Putamen (tissue), 1 donor: ENCODE measurements around the gene KCNT2.

Experiments
- DNase-seq: peaks from one replicate; pipeline ENCODE4 v3.0.0-alpha.2; 2016; ENCODE audit warnings: low spot score

The KCNT2 gene

GRCh38 chr1:196399713-196400112 lies 208.5 kb downstream of the KCNT2 start:
- no peak for DNase-seq

- no peak for DNase-seq
Observed at GRCh38 chr1:196393742-196394141, 214.5 kb downstream of the KCNT2 start.

GRCh38 chr1:196393282-196393681 lies 215.0 kb downstream of the KCNT2 start:
- DNase-seq, result no peak

- no peak for DNase-seq
Observed at GRCh38 chr1:196387766-196388165, 220.5 kb downstream of the KCNT2 start.

GRCh38 chr1:196385109-196385508 lies 223.1 kb downstream of the KCNT2 start:
- DNase-seq, result no peak

- no peak for DNase-seq
Observed at GRCh38 chr1:196382383-196382782, 225.9 kb downstream of the KCNT2 start.

- no peak for DNase-seq
Observed at GRCh38 chr1:196381544-196381943, 226.7 kb downstream of the KCNT2 start.

- DNase-seq, result no peak
Observed at GRCh38 chr1:196380316-196380715, 227.9 kb downstream of the KCNT2 start.

- no peak for DNase-seq
Observed at GRCh38 chr1:196377811-196378210, 230.4 kb downstream of the KCNT2 start.

- no peak for DNase-seq
Observed at GRCh38 chr1:196376630-196377328, 231.5 kb downstream of the KCNT2 start.

- no peak for DNase-seq
Observed at GRCh38 chr1:196373798-196374197, 234.4 kb downstream of the KCNT2 start.

GRCh38 chr1:196372896-196373536 lies 235.2 kb downstream of the KCNT2 start:
- DNase-seq, result no peak

GRCh38 chr1:196367838-196368237 lies 240.4 kb downstream of the KCNT2 start:
- no peak for DNase-seq

- no peak for DNase-seq
Observed at GRCh38 chr1:196366817-196367495, 241.3 kb downstream of the KCNT2 start.

GRCh38 chr1:196361112-196361714 lies 247.0 kb downstream of the KCNT2 start:
- DNase-seq, result no peak

GRCh38 chr1:196357913-196358312 lies 250.3 kb downstream of the KCNT2 start:
- DNase-seq, result no peak

- DNase-seq, result no peak
Observed at GRCh38 chr1:196355206-196355786, 252.9 kb downstream of the KCNT2 start.

GRCh38 chr1:196344453-196344852 lies 263.8 kb downstream of the KCNT2 start:
- no peak for DNase-seq

GRCh38 chr1:196324345-196324744 lies 283.9 kb downstream of the KCNT2 start:
- DNase-seq, result no peak

- no peak for DNase-seq
Observed at GRCh38 chr1:196323869-196324268, 284.4 kb downstream of the KCNT2 start.

GRCh38 chr1:196319301-196319700 lies 288.9 kb downstream of the KCNT2 start:
- DNase-seq, result no peak
